GM23338 (cell line): ENCODE measurements around the gene APP. TPM values are rescaled to one million over a fixed set of nuclear protein-coding genes. Genes with fewer than 3 reads are reported as not detected.

ENCODE experiments used
- ATAC-seq: fragments of 200-7000 bp; cut with Tn5 transposase; 3 replicates; pipeline ENCODE4 v1.9.1; 2020
- DNase-seq: peaks from one replicate; pipeline ENCODE4 v3.0.0-alpha.2; 2015; ENCODE audit warnings: low spot score
- H2AFZ ChIP-seq: fragments of 200-600 bp; sonication (generic); 2 replicates; pipeline ENCODE4 v1.8.0; 2016; ENCODE audit warnings: antibody characterized with exemption, mild to moderate bottlenecking, moderate library complexity
- H3F3A ChIP-seq: fragments of 200-600 bp; sonication (generic); replicated peaks from 2 replicates; pipeline ENCODE4 v1.8.0; 2017; ENCODE audit warnings: antibody characterized with exemption, mixed run types, low read depth
- H3K27ac ChIP-seq: fragments of 200-600 bp; sonication (generic); 2 replicates; pipeline ENCODE4 v1.6.1; 2016; ENCODE audit warnings: low read depth
- H3K27me3 ChIP-seq: fragments of 200-600 bp; sonication (generic); 2 replicates; pipeline ENCODE4 v1.8.0; 2016; ENCODE audit warnings: mild to moderate bottlenecking, mixed run types, moderate library complexity; ENCODE audit not compliant: insufficient read depth
- H3K36me3 ChIP-seq: fragments of 200-600 bp; sonication (generic); 2 replicates; pipeline ENCODE4 v1.8.0; 2016; ENCODE audit warnings: mild to moderate bottlenecking; ENCODE audit not compliant: insufficient read depth
- H3K4me1 ChIP-seq: fragments of 200-600 bp; sonication (generic); 2 replicates; pipeline ENCODE4 v1.8.0; 2016; ENCODE audit warnings: mild to moderate bottlenecking, moderate library complexity; ENCODE audit not compliant: insufficient read depth
- H3K4me2 ChIP-seq: fragments of 200-600 bp; sonication (generic); 2 replicates; pipeline ENCODE4 v1.7.1; 2017; ENCODE audit warnings: mixed run types
- H3K4me3 ChIP-seq: fragments of 200-600 bp; sonication (generic); 2 replicates; pipeline ENCODE4 v1.6.1; 2016; ENCODE audit warnings: mixed run types
- H3K79me2 ChIP-seq: fragments of 200-600 bp; sonication (generic); replicated peaks from 2 replicates; pipeline ENCODE4 v1.8.0; 2017; ENCODE audit warnings: mild to moderate bottlenecking; ENCODE audit not compliant: insufficient read depth
- H3K9me2 ChIP-seq: fragments of 200-600 bp; sonication (generic); 2 replicates; pipeline ENCODE4 v1.8.0; 2017; ENCODE audit not compliant: insufficient read depth
- H4K20me1 ChIP-seq: fragments of 200-600 bp; sonication (generic); replicated peaks from 2 replicates; pipeline ENCODE4 v1.8.0; 2017; ENCODE audit warnings: mild to moderate bottlenecking; ENCODE audit not compliant: insufficient read depth
- H3K27ac Mint-ChIP-seq: 2 replicates; pipeline ENCODE4 v1.8.0; 2020; ENCODE audit warnings: inconsistent platforms, mild to moderate bottlenecking, moderate library complexity, mixed read lengths
- H3K27me3 Mint-ChIP-seq: 3 replicates; pipeline ENCODE4 v1.8.0; 2022; ENCODE audit warnings: low read depth, mild to moderate bottlenecking, moderate library complexity, mixed read lengths, inconsistent platforms; ENCODE audit not compliant: insufficient read depth, poor library complexity
- H3K36me3 Mint-ChIP-seq: 3 replicates; pipeline ENCODE4 v1.8.0; 2021; ENCODE audit warnings: low read depth, mild to moderate bottlenecking, inconsistent platforms, moderate library complexity, mixed read lengths
- H3K4me1 Mint-ChIP-seq: 3 replicates; pipeline ENCODE4 v1.8.0; 2020; ENCODE audit warnings: mild to moderate bottlenecking, inconsistent platforms, mixed read lengths
- H3K4me3 Mint-ChIP-seq: 3 replicates; pipeline ENCODE4 v1.8.0; 2021; ENCODE audit warnings: moderate library complexity, mild to moderate bottlenecking, inconsistent platforms, mixed read lengths
- H3K9me3 Mint-ChIP-seq: 3 replicates; pipeline ENCODE4 v1.8.0; 2020; ENCODE audit warnings: moderate library complexity, mild to moderate bottlenecking, inconsistent platforms, mixed read lengths
- CREB1 ChIP-seq: fragments of 250-450 bp; sonication (Bioruptor Pico); IDR thresholded peaks from 2 replicates; pipeline ENCODE4 v1.5.0; 2020; ENCODE audit warnings: low read depth, mild to moderate bottlenecking, moderate library complexity
- ETS1 ChIP-seq: IDR thresholded peaks from 2 replicates; pipeline ENCODE4 v1.6.1; 2016; ENCODE audit warnings: antibody characterized with exemption
- EZH2 ChIP-seq: fragments of 200-600 bp; sonication (generic); IDR thresholded peaks from one replicate; pipeline ENCODE4 v1.8.0; 2017; ENCODE audit warnings: antibody characterized with exemption, mild to moderate bottlenecking, low read depth; ENCODE audit not compliant: unreplicated experiment
- EZH2phosphoT487 ChIP-seq: fragments of 200-600 bp; sonication (generic); IDR thresholded peaks from one replicate; pipeline ENCODE4 v1.8.1; 2018; ENCODE audit warnings: antibody characterized with exemption; ENCODE audit not compliant: unreplicated experiment
- JUNB ChIP-seq: IDR thresholded peaks from one replicate; pipeline ENCODE4 v1.6.1; 2016; ENCODE audit warnings: antibody characterized with exemption; ENCODE audit not compliant: unreplicated experiment
- NANOG ChIP-seq: IDR thresholded peaks from 2 replicates; pipeline ENCODE4 v1.6.1; 2016; ENCODE audit warnings: antibody characterized with exemption, borderline replicate concordance
- POLR2AphosphoS5 ChIP-seq: IDR thresholded peaks from 2 replicates; pipeline ENCODE4 v1.6.1; 2016; ENCODE audit warnings: antibody characterized with exemption, low read depth
- REST ChIP-seq: IDR thresholded peaks from one replicate; pipeline ENCODE4 v1.6.1; 2018; ENCODE audit warnings: antibody characterized with exemption; ENCODE audit not compliant: unreplicated experiment
- STAT1 ChIP-seq: IDR thresholded peaks from one replicate; pipeline ENCODE4 v1.6.1; 2016; ENCODE audit warnings: antibody characterized with exemption; ENCODE audit not compliant: unreplicated experiment
- ZNF114 ChIP-seq: fragments of 250-450 bp; sonication (Bioruptor Pico); IDR thresholded peaks from 2 replicates; pipeline ENCODE4 v1.5.0; 2020; ENCODE audit warnings: mild to moderate bottlenecking, moderate library complexity
- ZNF331 ChIP-seq: fragments of 250-450 bp; sonication (Bioruptor Pico); IDR thresholded peaks from 2 replicates; pipeline ENCODE4 v1.5.0; 2020; ENCODE audit warnings: low read depth, mild to moderate bottlenecking, moderate library complexity
- ZNF462 ChIP-seq: fragments of 250-450 bp; sonication (Bioruptor Pico); IDR thresholded peaks from 2 replicates; pipeline ENCODE4 v1.5.0; 2020; ENCODE audit warnings: mild to moderate bottlenecking, moderate library complexity
- polyA plus RNA-seq: library from polyadenylated mRNA; unstranded; fragments of >200 nt; fragmentation: Nextera tagmentation; extraction: Ambion mirVana; gene quantifications from 2 replicates; pipeline ENCODE4 v1.2.1, GENCODE V29; 2016
- total RNA-seq: library from RNA; depleted of rRNA; stranded (reverse); fragments of >200 nt; shearing (Covaris generic); gene quantifications from 2 replicates; pipeline ENCODE4 v1.2.3, GENCODE V29; 2014
- TF ChIP-seq, protein P1 (sequence below), 2 experiments: fragments of 200-600 bp in 1 of 2; sonication (generic) in 1 of 2; conservative IDR thresholded peaks; 2 replicates each; pipeline versions ENCODE4 v1.5.1 to v1.6.1; 2016 to 2017; ENCODE audit warnings: antibody characterized with exemption in 2 of 2, low read depth in 2 of 2, mild to moderate bottlenecking in 2 of 2, moderate library complexity in 1 of 2

The APP gene
- total and polyA plus RNA-seq, 2 experiments from 2014 or later: 69.4 to 444 TPM

DNA sequence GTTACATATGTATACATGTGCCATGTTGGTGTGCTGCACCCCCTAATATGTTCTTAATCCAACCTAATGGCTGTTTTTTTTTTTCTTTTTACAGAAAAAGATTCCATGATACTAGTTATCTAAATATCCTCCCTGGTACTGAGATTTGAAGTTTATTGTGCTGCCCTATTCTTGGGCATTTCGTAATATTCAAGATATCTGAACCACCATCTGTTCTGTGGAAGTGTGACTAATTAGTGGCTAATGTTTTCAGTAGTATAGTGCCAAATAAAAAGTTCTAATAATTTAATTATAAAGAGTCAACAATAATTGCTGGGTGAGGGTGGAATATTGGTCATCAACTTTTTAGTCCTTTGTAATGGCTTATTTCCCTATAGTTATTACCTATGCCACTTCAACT is 218.3 kb downstream of the APP start:
- Mint-ChIP-seq H3K4me3 (no peak overlapping the region), H3K36me3 (peaks cover 66% of the 10 kb centered on the region)
- no peak for DNase-seq

More for the DNA sequence above, 218.3 kb downstream of the APP start:
- Histone ChIP-seq H3K9me2 (no peaks in the 10 kb centered on the region), H2AFZ (no peak overlapping the region), H3F3A (no peaks in the 10 kb centered on the region), H3K36me3 (peaks cover 32% of the 10 kb centered on the region), H3K27ac (no peak overlapping the region), H3K4me3 (no peak overlapping the region), H3K4me2 (no peak overlapping the region), H3K79me2 (peaks cover 8% of the 10 kb centered on the region), H3K4me1 (no peaks in the 10 kb centered on the region), H3K27me3 (no peaks in the 10 kb centered on the region), H4K20me1 (0 out of 2 replicates have a peak, but pooled peaks cover 4% of the 10 kb centered on the region)
- H3K27ac Mint-ChIP-seq: no peak overlapping the region
- no peak for TF ChIP-seq ZNF331 (CRISPR knock-in tag)
- no peak for TF ChIP-seq ZNF114
- TF ChIP-seq ZNF462 (CRISPR knock-in tag): no peak
- TF ChIP-seq REST: no peak
- no peak for TF ChIP-seq POLR2AphosphoS5
- no peak for TF ChIP-seq STAT1
- TF ChIP-seq CREB1 (CRISPR knock-in tag): no peak
- TF ChIP-seq, protein P1, sequence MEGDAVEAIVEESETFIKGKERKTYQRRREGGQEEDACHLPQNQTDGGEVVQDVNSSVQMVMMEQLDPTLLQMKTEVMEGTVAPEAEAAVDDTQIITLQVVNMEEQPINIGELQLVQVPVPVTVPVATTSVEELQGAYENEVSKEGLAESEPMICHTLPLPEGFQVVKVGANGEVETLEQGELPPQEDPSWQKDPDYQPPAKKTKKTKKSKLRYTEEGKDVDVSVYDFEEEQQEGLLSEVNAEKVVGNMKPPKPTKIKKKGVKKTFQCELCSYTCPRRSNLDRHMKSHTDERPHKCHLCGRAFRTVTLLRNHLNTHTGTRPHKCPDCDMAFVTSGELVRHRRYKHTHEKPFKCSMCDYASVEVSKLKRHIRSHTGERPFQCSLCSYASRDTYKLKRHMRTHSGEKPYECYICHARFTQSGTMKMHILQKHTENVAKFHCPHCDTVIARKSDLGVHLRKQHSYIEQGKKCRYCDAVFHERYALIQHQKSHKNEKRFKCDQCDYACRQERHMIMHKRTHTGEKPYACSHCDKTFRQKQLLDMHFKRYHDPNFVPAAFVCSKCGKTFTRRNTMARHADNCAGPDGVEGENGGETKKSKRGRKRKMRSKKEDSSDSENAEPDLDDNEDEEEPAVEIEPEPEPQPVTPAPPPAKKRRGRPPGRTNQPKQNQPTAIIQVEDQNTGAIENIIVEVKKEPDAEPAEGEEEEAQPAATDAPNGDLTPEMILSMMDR (conservative IDR thresholded peaks at IDR 0.05; ENCODE audit: low read depth in 2 of 2): no peak
- TF ChIP-seq NANOG: no peak
- TF ChIP-seq ETS1: no peak
- TF ChIP-seq EZH2phosphoT487: no peak
- no peak for TF ChIP-seq EZH2
- TF ChIP-seq JUNB: no peak
- no peaks in the 10 kb centered on the region for H3K9me3 Mint-ChIP-seq
- no peak for ATAC-seq
- no peaks in the 10 kb centered on the region for H3K27me3 Mint-ChIP-seq
- H3K4me1 Mint-ChIP-seq: peaks cover 2% of the 10 kb centered on the region; the same call in 1 of the 3 replicates
